Measurements from ENCODE around the gene PRKG1.

- TF ChIP-seq CTCF (IDR thresholded peaks at IDR 0.05; ENCODE audit: low read depth, low read length, poor library complexity, severe bottlenecking), result no peak
- no peak for TF ChIP-seq EZH2phosphoT487 (IDR thresholded peaks at IDR 0.05; ENCODE audit: borderline replicate concordance, low read length)
These were observed 1142.6 kb downstream of the PRKG1 start for GRCh38 chr10:52216852-52217251.
